CD4-positive, alpha-beta T cell treated with Interleukin-6 at 100 ng/mL for 8 hours (primary cell): ENCODE data around the gene INTS11.

Experiments
- DNase-seq: peaks from one replicate; pipeline ENCODE4 v3.0.0-alpha.2; 2020; ENCODE audit warnings: mixed read lengths, low spot score

INTS11 gene

GRCh38 chr1:1357871-1358432, 33.5 kb upstream of the INTS11 start:
- no peak for DNase-seq

GRCh38 chr1:1356796-1357401, 32.4 kb upstream of the INTS11 start:
- no peak for DNase-seq

GRCh38 chr1:1356166-1356795, 31.8 kb upstream of the INTS11 start:
- no peak for DNase-seq

GRCh38 chr1:1355416-1355815, 31.0 kb upstream of the INTS11 start:
- no peak for DNase-seq

GRCh38 chr1:1354271-1355247, 30.1 kb upstream of the INTS11 start:
- DNase-seq = no peak

GRCh38 chr1:1353389-1354151, 29.1 kb upstream of the INTS11 start:
- no peak for DNase-seq

- no peak for DNase-seq
Measured at GRCh38 chr1:1352786-1353388, 28.4 kb upstream of the INTS11 start.

GRCh38 chr1:1351511-1352427, 27.3 kb upstream of the INTS11 start:
- DNase-seq = no peak

GRCh38 chr1:1349256-1350012, 25.0 kb upstream of the INTS11 start, which contains the start of gene DVL1:
Gene DVL1, minus strand, starts transcription at chr1:1349418. Its CDS starts 353 bp downstream, at chr1:1349065.
- peak; percentile 60 for DNase-seq

GRCh38 chr1:1348420-1349255, 24.2 kb upstream of the INTS11 start:
- DNase-seq = no peak

GRCh38 chr1:1347663-1348419, 23.4 kb upstream of the INTS11 start:
- no peak for DNase-seq

- DNase-seq = no peak
Measured at GRCh38 chr1:1347026-1347595, 22.7 kb upstream of the INTS11 start.

GRCh38 chr1:1346501-1346890, 22.0 kb upstream of the INTS11 start:
- DNase-seq = no peak

GRCh38 chr1:1345860-1346500, 21.5 kb upstream of the INTS11 start:
- DNase-seq = no peak

GRCh38 chr1:1345384-1345783, 20.9 kb upstream of the INTS11 start:
- no peak for DNase-seq

- peak; percentile 30 for DNase-seq
Measured at GRCh38 chr1:1344655-1345361, 20.3 kb upstream of the INTS11 start.
